SK-N-SH (cell line): ENCODE results near the gene RNF150. TPM values are rescaled to one million over a fixed set of nuclear protein-coding genes. Genes with fewer than 3 reads are reported as not detected.
A peak's percentile ranks its signal among the peaks of the same experiment; 100 is the strongest.

Source experiments
- CTCF ChIA-PET: fragments of 300-600, 350-600 bp; formaldehyde crosslinking; extraction: SDS; loops from one replicate; lab custom pipeline; 2021; lab: Yijun Ruan, JAX
- POLR2A ChIA-PET: fragments of 350-600 bp; sonication (Branson Sonifier 250); formaldehyde crosslinking; extraction: SDS; loops from one replicate; lab custom pipeline; 2020; ENCODE audit warnings: antibody characterized with exemption, inconsistent platforms; lab: Yijun Ruan, JAX
- DNase-seq: peaks from one replicate; pipeline ENCODE4 v3.0.0; 2012
- H2AFZ ChIP-seq: fragments of 200-600 bp; sonication (generic); 2 replicates; pipeline ENCODE4 v1.8.1; 2016; ENCODE audit warnings: antibody characterized with exemption, mild to moderate bottlenecking, low read depth
- H3F3A ChIP-seq: fragments of 200-600 bp; sonication (generic); replicated peaks from 2 replicates; pipeline ENCODE3; 2016; ENCODE audit warnings: antibody characterized with exemption, mild to moderate bottlenecking; ENCODE audit not compliant: insufficient read depth
- H3K27ac ChIP-seq, 2 experiments: fragments of 200-500 bp in 1 of 2; fragments of 200-600 bp in 1 of 2; sonication (Bioruptor generic) in 1 of 2; sonication (generic), shearing (Covaris generic) in 1 of 2; 2 replicates each; pipeline versions ENCODE4 v1.5.1 to v1.6.1; 2014 to 2016; ENCODE audit warnings: low read depth in 2 of 2, inconsistent platforms in 1 of 2, low read length in 1 of 2, mild to moderate bottlenecking in 1 of 2, mixed read lengths in 1 of 2
- H3K27me3 ChIP-seq: fragments of 200-600 bp; sonication (generic), shearing (Covaris generic); 2 replicates; pipeline ENCODE4 v1.6.1; 2016; ENCODE audit warnings: mixed run types; ENCODE audit not compliant: insufficient read depth
- H3K36me3 ChIP-seq, 2 experiments: fragments of 200-500 bp in 1 of 2; fragments of 200-600 bp in 1 of 2; sonication (Bioruptor generic) in 1 of 2; sonication (generic) in 1 of 2; replicated peaks in 1 of 2; 2 replicates each; pipeline versions ENCODE3 to v1.5.1; 2014 to 2016; ENCODE audit warnings: low read length in 1 of 2, mild to moderate bottlenecking in 1 of 2; ENCODE audit not compliant: insufficient read depth in 2 of 2, control insufficient read depth in 1 of 2
- H3K4me1 ChIP-seq, 2 experiments: fragments of 200-500 bp in 1 of 2; fragments of 200-600 bp in 1 of 2; sonication (Bioruptor generic) in 1 of 2; sonication (generic), shearing (Covaris generic) in 1 of 2; 2 replicates each; pipeline versions ENCODE4 v1.5.1 to v1.6.1; 2014 to 2016; ENCODE audit warnings: low read depth in 1 of 2, low read length in 1 of 2, mixed run types in 1 of 2; ENCODE audit not compliant: insufficient read depth in 2 of 2, control insufficient read depth in 1 of 2
- H3K4me2 ChIP-seq: fragments of 200-600 bp; sonication (generic), shearing (Covaris generic); 2 replicates; pipeline ENCODE4 v1.6.1; 2017; ENCODE audit warnings: mixed run types
- H3K4me3 ChIP-seq, 2 experiments: fragments of 200-500 bp in 1 of 2; fragments of 200-600 bp in 1 of 2; sonication (Bioruptor generic) in 1 of 2; sonication (generic), shearing (Covaris generic) in 1 of 2; 2 replicates each; pipeline versions ENCODE4 v1.5.1 to v1.8.1; 2014 to 2016; ENCODE audit warnings: low read depth in 2 of 2, inconsistent platforms in 1 of 2, low read length in 1 of 2, mild to moderate bottlenecking in 1 of 2, mixed read lengths in 1 of 2, moderate library complexity in 1 of 2
- H3K79me2 ChIP-seq: fragments of 200-600 bp; sonication (generic); 2 replicates; pipeline ENCODE4 v1.8.1; 2017; ENCODE audit warnings: mild to moderate bottlenecking; ENCODE audit not compliant: insufficient read depth
- H3K9ac ChIP-seq: fragments of 200-600 bp; sonication (generic); 2 replicates; pipeline ENCODE4 v1.6.1; 2017; ENCODE audit warnings: mixed run types
- H3K9me2 ChIP-seq: fragments of 200-600 bp; sonication (generic); 2 replicates; pipeline ENCODE4 v1.6.1; 2017; ENCODE audit warnings: mixed run types
- H3K9me3 ChIP-seq: fragments of 200-600 bp; sonication (generic); 2 replicates; pipeline ENCODE4 v1.6.1; 2017; ENCODE audit warnings: mixed run types, mild to moderate bottlenecking, moderate library complexity
- H4K20me1 ChIP-seq: fragments of 200-600 bp; sonication (generic); 2 replicates; pipeline ENCODE4 v1.6.1; 2017; ENCODE audit warnings: mild to moderate bottlenecking, mixed run types; ENCODE audit not compliant: insufficient read depth
- CHD2 ChIP-seq: fragments of 150-350 bp; IDR thresholded peaks from 2 replicates; pipeline ENCODE4 v1.6.1; 2018; ENCODE audit warnings: low read length; ENCODE audit not compliant: partially characterized antibody
- ELF1 ChIP-seq: IDR thresholded peaks from 2 replicates; pipeline ENCODE4 v1.4.0; 2012
- EP300 ChIP-seq, 2 experiments: IDR thresholded peaks; 2 replicates each; pipeline versions ENCODE4 v1.4.0 to v1.6.1; 2012; ENCODE audit warnings: borderline replicate concordance in 1 of 2, low read depth in 1 of 2, low read length in 1 of 2
- EZH2phosphoT487 ChIP-seq: fragments of 200-600 bp; sonication (generic); IDR thresholded peaks from 2 replicates; pipeline ENCODE4 v1.6.1; 2017; ENCODE audit warnings: low read depth, mixed run types, mild to moderate bottlenecking, antibody characterized with exemption, moderate library complexity, borderline replicate concordance
- FOSL2 ChIP-seq: IDR thresholded peaks from 2 replicates; pipeline ENCODE4 v1.4.0; 2012; ENCODE audit warnings: low read depth, mild to moderate bottlenecking, moderate library complexity, borderline replicate concordance
- FOXJ3 ChIP-seq: sonication (generic); formaldehyde crosslinking; IDR thresholded peaks from 2 replicates; pipeline ENCODE4 v1.5.1; 2020; ENCODE audit warnings: mild to moderate bottlenecking, missing genetic modification reagents
- GABPA ChIP-seq: IDR thresholded peaks from 2 replicates; pipeline ENCODE4 v1.4.0; 2012; ENCODE audit warnings: low read depth, mild to moderate bottlenecking
- GATA2 ChIP-seq: sonication (generic); formaldehyde crosslinking; IDR thresholded peaks from 2 replicates; pipeline ENCODE4 v1.5.0; 2020; ENCODE audit warnings: mild to moderate bottlenecking, missing genetic modification reagents
- IRF3 ChIP-seq: fragments of 150-350 bp; IDR thresholded peaks from 2 replicates; pipeline ENCODE4 v1.6.1; 2016; ENCODE audit warnings: mild to moderate bottlenecking, low read depth, low read length
- JUND ChIP-seq: IDR thresholded peaks from 2 replicates; pipeline ENCODE4 v1.4.0; 2012
- MAX ChIP-seq: IDR thresholded peaks from 2 replicates; pipeline ENCODE4 v1.4.0; 2012; ENCODE audit warnings: low read depth
- MXI1 ChIP-seq: IDR thresholded peaks from 2 replicates; pipeline ENCODE4 v1.6.1; 2012; ENCODE audit warnings: mild to moderate bottlenecking, low read depth, low read length, improper control_type of control experiment
- NFIC ChIP-seq: IDR thresholded peaks from 2 replicates; pipeline ENCODE4 v1.4.0; 2012; ENCODE audit warnings: borderline replicate concordance
- NRF1 ChIP-seq: IDR thresholded peaks from 2 replicates; pipeline ENCODE4 v1.6.1; 2012; ENCODE audit warnings: low read depth, mild to moderate bottlenecking, low read length
- PBX3 ChIP-seq: IDR thresholded peaks from 2 replicates; pipeline ENCODE4; 2012
- RCOR1 ChIP-seq: fragments of 150-350 bp; IDR thresholded peaks from 2 replicates; pipeline ENCODE4 v1.6.1; 2017; ENCODE audit warnings: antibody characterized with exemption, low read length
- RFX5 ChIP-seq: IDR thresholded peaks from 2 replicates; pipeline ENCODE4 v1.6.1; 2012; ENCODE audit warnings: mild to moderate bottlenecking, improper control_type of control experiment, low read length
- SMC3 ChIP-seq: IDR thresholded peaks from 2 replicates; pipeline ENCODE4 v1.6.1; 2012; ENCODE audit warnings: low read depth, low read length, improper control_type of control experiment
- TAF1 ChIP-seq: IDR thresholded peaks from 2 replicates; pipeline ENCODE4 v1.6.1; 2012; ENCODE audit warnings: low read depth, mild to moderate bottlenecking, low read length, moderate library complexity, borderline replicate concordance
- TCF12 ChIP-seq: IDR thresholded peaks from 2 replicates; pipeline ENCODE4 v1.4.0; 2012
- USF1 ChIP-seq: IDR thresholded peaks from 2 replicates; pipeline ENCODE4 v1.4.0; 2012; ENCODE audit warnings: low read depth, borderline replicate concordance
- ZBTB33 ChIP-seq: IDR thresholded peaks from 2 replicates; pipeline ENCODE4 v1.4.0; 2012; ENCODE audit warnings: low read depth, borderline replicate concordance
- WGBS: methylation state at CpG from one replicate; pipeline ENCODE4 v1.1.6; 2017; ENCODE audit warnings: low lambda C conversion rate; 5-methylcytosine and 5-hydroxymethylcytosine counted together
- polyA plus RNA-seq, 3 experiments: library from polyadenylated mRNA; depleted of rRNA; stranded (reverse); fragments of >200 nt; gene quantifications; 2 replicates each; pipeline ENCODE4 v1.2.3, GENCODE V29; 2012

Gene RNF150
- polyA plus RNA-seq, 1 of the 3 experiments (the other 2 are of a cell fraction): 5.8 TPM

GRCh38 chr4:141120036-141120593, 13.2 kb downstream of the RNF150 start:
- peaks cover 5 to 19% of the 10 kb centered on the region in 2 experiments for H3K36me3 ChIP-seq
- no peaks in the 10 kb centered on the region; the same call in 1 of the 2 replicates for H3K9me3 ChIP-seq
- no peak overlapping the region for H2AFZ ChIP-seq
- H3K4me2 ChIP-seq: no peak overlapping the region
- peaks cover under 1 to 28% of the 10 kb centered on the region in 2 experiments; a peak in 3 of 4 replicates for H3K4me1 ChIP-seq
- H3F3A ChIP-seq: no peaks in the 10 kb centered on the region
- H3K9me2 ChIP-seq: no peaks in the 10 kb centered on the region
- H4K20me1 ChIP-seq: peaks cover 19% of the 10 kb centered on the region
- no peak for DNase-seq
- TF ChIP-seq RFX5 (0 out of 2 replicates have a peak, but pooled peaks have one; percentile 35), NRF1 (no peak), EP300 (IDR thresholded peaks at IDR 0.05; ENCODE audit: borderline replicate concordance in 1 of 2, low read depth in 1 of 2, low read length in 1 of 2) (peak in 1 of 2 experiments; percentile 32; a peak in 1 of 4 replicates), RCOR1 (peak; percentile 69; the same call in 1 of the 2 replicates)
- peaks cover 100% of the 10 kb centered on the region for H3K79me2 ChIP-seq
- POLR2A ChIA-PET: interaction anchor here (1.2 kb wide), 1 partner anchor 11 kb away, joined by 3 read pairs; no protein-coding TSS in a partner anchor
- no peak overlapping the region for H3K9ac ChIP-seq
- CTCF ChIA-PET: interaction anchor here (0.8 to 1.3 kb wide), 2 partner anchors 11 kb away, joined by 3 to 5 read pairs; no protein-coding TSS in a partner anchor
- no peaks in the 10 kb centered on the region for H3K27me3 ChIP-seq
- 71% methylated on average over 5 of the region's 5 CpGs for WGBS
- H3K27ac ChIP-seq: no peak overlapping the region
- no peak overlapping the region for H3K4me3 ChIP-seq

- Histone ChIP-seq H3K4me3 (no peak overlapping the region), H3K27ac (no peak overlapping the region), H3K9me2 (no peaks in the 10 kb centered on the region), H3K9ac (no peak overlapping the region), H3K9me3 (no peaks in the 10 kb centered on the region; the same call in 1 of the 2 replicates), H3K27me3 (no peaks in the 10 kb centered on the region)
- WGBS: 95% methylated on average over 1 of the region's 1 CpG
- CTCF ChIA-PET: interaction anchor here (0.6 to 0.8 kb wide), 2 partner anchors 12 to 595 kb away, joined by 3 read pairs; partner anchors contain the start of gene ELMOD2
- POLR2A ChIA-PET: no interaction called here
- no peak for DNase-seq
- no peak for TF ChIP-seq JUND
- no peak for TF ChIP-seq CHD2
- TF ChIP-seq GABPA: no peak
- no peak for TF ChIP-seq MXI1
- no peak for TF ChIP-seq PBX3
- TF ChIP-seq GATA2 (CRISPR knock-in tag): no peak
- TF ChIP-seq TCF12: no peak
- TF ChIP-seq ZBTB33: no peak
- TF ChIP-seq MAX: no peak
- TF ChIP-seq ELF1: no peak
- no peak for TF ChIP-seq USF1
- TF ChIP-seq SMC3: no peak
- TF ChIP-seq FOSL2: no peak
- TF ChIP-seq IRF3: no peak
- no peak for TF ChIP-seq NRF1
- no peak for TF ChIP-seq TAF1
- no peak for TF ChIP-seq NFIC
- no peak for TF ChIP-seq FOXJ3 (CRISPR knock-in tag)
- no peak for TF ChIP-seq EZH2phosphoT487
- TF ChIP-seq, all 33 proteins: peak for 0
- Histone ChIP-seq H3K4me1 (peaks cover 0 to 28% of the 10 kb centered on the region in 2 experiments; a peak in 2 of 4 replicates), H3K36me3 (peaks cover 5 to 20% of the 10 kb centered on the region in 2 experiments), H2AFZ (no peak overlapping the region), H3F3A (no peaks in the 10 kb centered on the region), H4K20me1 (peaks cover 18% of the 10 kb centered on the region), H3K79me2 (peaks cover 100% of the 10 kb centered on the region), H3K4me2 (no peak overlapping the region)
Observed at GRCh38 chr4:141119071-141119470, 14.2 kb downstream of the RNF150 start.
